GM10847 (cell line): ENCODE measurements around the gene PCDHA7.
"Not testable (repeated sequence)": the region's sequence is repeated elsewhere in the genome, so short reads cannot be mapped to it uniquely, and the experiment has no call there.

Experiments used
- POLR2A ChIP-seq: IDR thresholded peaks from 2 replicates; pipeline ENCODE4 v1.6.1; 2011; ENCODE audit not compliant: insufficient read length; ENCODE audit errors: extremely low read depth

PCDHA7 gene

GRCh38 chr5:140827704-140828361 lies 6.2 kb upstream of the PCDHA7 start, which contains the start of gene PCDHA6:
TSS of gene PCDHA6 (plus strand) at chr5:140827960. CDS start at chr5:140828092, 132 bp downstream.
- TF ChIP-seq POLR2A, result no peak

- TF ChIP-seq POLR2A, result no peak
These were observed 5.7 kb upstream of the PCDHA7 start for GRCh38 chr5:140828362-140828737.

GRCh38 chr5:140835622-140836510 lies 1.8 kb downstream of the PCDHA7 start:
- TF ChIP-seq POLR2A, result no peak

- no peak for TF ChIP-seq POLR2A
These were observed 7.2 kb downstream of the PCDHA7 start, which contains the start of gene PCDHA8 for GRCh38 chr5:140840978-140841962. TSS of gene PCDHA8 (plus strand) at chr5:140841187. CDS start at chr5:140841322, 135 bp downstream.

GRCh38 chr5:140842798-140843733 lies 9.0 kb downstream of the PCDHA7 start:
- no peak for TF ChIP-seq POLR2A

GRCh38 chr5:140848139-140849102 lies 14.4 kb downstream of the PCDHA7 start, which contains the start of gene PCDHA9:
TSS of gene PCDHA9 (plus strand) at chr5:140848382. CDS start at chr5:140848496, 114 bp downstream.
- TF ChIP-seq POLR2A, result not testable (repeated sequence)

- no peak for TF ChIP-seq POLR2A
These were observed 22.0 kb downstream of the PCDHA7 start, which contains the start of gene PCDHA10 for GRCh38 chr5:140855772-140856674. TSS of gene PCDHA10 (plus strand) at chr5:140855897. CDS start at chr5:140856049, 152 bp downstream.

GRCh38 chr5:140857177-140857986 lies 23.3 kb downstream of the PCDHA7 start:
- no peak for TF ChIP-seq POLR2A

GRCh38 chr5:140857987-140858240 lies 23.8 kb downstream of the PCDHA7 start:
- TF ChIP-seq POLR2A, result no peak

- TF ChIP-seq POLR2A, result no peak
These were observed 28.6 kb downstream of the PCDHA7 start for GRCh38 chr5:140862441-140863295.
